HepG2 (cell line): ENCODE data around the gene PSD4. TPM values are rescaled to one million over a fixed set of nuclear protein-coding genes. Genes with fewer than 3 reads are reported as not detected.

Experiments
- FOXO1 ChIP-seq: sonication (generic); formaldehyde crosslinking; IDR thresholded peaks from 2 replicates; pipeline ENCODE4 v1.4.0; 2020; ENCODE audit warnings: missing genetic modification reagents
- GZF1 ChIP-seq: sonication (generic); formaldehyde crosslinking; IDR thresholded peaks from 2 replicates; pipeline ENCODE4 v1.5.1; 2020; ENCODE audit warnings: mild to moderate bottlenecking, missing genetic modification reagents
- KLF12 ChIP-seq: sonication (generic); formaldehyde crosslinking; IDR thresholded peaks from 2 replicates; pipeline ENCODE4 v1.4.0; 2020; ENCODE audit warnings: missing genetic modification reagents, borderline replicate concordance
- RELA ChIP-seq: sonication (generic); formaldehyde crosslinking; IDR thresholded peaks from 2 replicates; pipeline ENCODE4 v1.4.0; 2020; ENCODE audit warnings: missing genetic modification reagents
- ZBTB46 ChIP-seq: sonication (generic); formaldehyde crosslinking; IDR thresholded peaks from 2 replicates; pipeline ENCODE4 v1.4.0; 2020; ENCODE audit warnings: mild to moderate bottlenecking, missing genetic modification reagents, borderline replicate concordance
- ZNF205 ChIP-seq: IDR thresholded peaks from 2 replicates; pipeline ENCODE4 v1.6.1; 2018; ENCODE audit warnings: missing biosample characterization, missing genetic modification reagents
- ZNF318 ChIP-seq: sonication (generic); formaldehyde crosslinking; IDR thresholded peaks from 2 replicates; pipeline ENCODE4 v1.4.0; 2020; ENCODE audit warnings: mild to moderate bottlenecking, missing genetic modification reagents
- ZNF367 ChIP-seq: sonication (generic); formaldehyde crosslinking; IDR thresholded peaks from 2 replicates; pipeline ENCODE4 v1.4.0; 2020; ENCODE audit warnings: missing genetic modification reagents, borderline replicate concordance
- ZNF570 ChIP-seq: sonication (generic); formaldehyde crosslinking; IDR thresholded peaks from 2 replicates; pipeline ENCODE4 v1.4.0; 2020; ENCODE audit warnings: mild to moderate bottlenecking, missing genetic modification reagents, borderline replicate concordance
- ZNF670 ChIP-seq: sonication (generic); formaldehyde crosslinking; IDR thresholded peaks from 2 replicates; pipeline ENCODE4 v1.8.0; 2022; ENCODE audit warnings: mild to moderate bottlenecking, missing genetic modification reagents, borderline replicate concordance
- ZNF773 ChIP-seq: sonication (generic); formaldehyde crosslinking; IDR thresholded peaks from 2 replicates; pipeline ENCODE4 v1.4.0; 2020; ENCODE audit warnings: missing genetic modification reagents, borderline replicate concordance
- ZSCAN25 ChIP-seq: sonication (generic); formaldehyde crosslinking; IDR thresholded peaks from 2 replicates; pipeline ENCODE4 v1.8.0; 2022; ENCODE audit warnings: mild to moderate bottlenecking, missing genetic modification reagents
- polyA plus RNA-seq, 8 experiments: library from polyadenylated mRNA; depleted of rRNA in 3 of 8; stranded (reverse) in 7 of 8; unstranded in 1 of 8; fragments of >200 nt; fragmentation: Illumina TruSeq in 4 of 8; extraction: Trizol in 4 of 8; gene quantifications; 2 replicates each; pipeline versions ENCODE4 v1.2.1 to v1.2.3, GENCODE V29; 2011 to 2016; ENCODE audit warnings: low read depth in 4 of 8, missing spikeins in 1 of 8, mixed read lengths in 1 of 8; ENCODE audit not compliant: insufficient read depth in 1 of 8
- total RNA-seq, 5 experiments: library from RNA; depleted of rRNA; stranded (reverse); fragments of >200 nt; fragmentation: Illumina TruSeq; extraction: Trizol; gene quantifications; 2 replicates each; pipeline ENCODE4 v1.2.3, GENCODE V29; 2016; ENCODE audit warnings: low read depth in 1 of 5
- TF ChIP-seq, protein P1 (sequence below): sonication (generic); formaldehyde crosslinking; IDR thresholded peaks from 2 replicates; pipeline ENCODE4 v1.5.0; 2020; ENCODE audit warnings: mild to moderate bottlenecking, missing genetic modification reagents, borderline replicate concordance
- TF ChIP-seq, protein P2 (sequence below): sonication (generic); formaldehyde crosslinking; IDR thresholded peaks from 2 replicates; pipeline ENCODE4 v1.8.0; 2022; ENCODE audit warnings: missing genetic modification reagents, low read depth, mild to moderate bottlenecking, borderline replicate concordance

Gene PSD4
- total and polyA plus RNA-seq, 2 of the 13 experiments (the other 11 are each of a cell fraction or from before 2014, with no cell fraction given), result 5.8 to 9.4 TPM

DNA sequence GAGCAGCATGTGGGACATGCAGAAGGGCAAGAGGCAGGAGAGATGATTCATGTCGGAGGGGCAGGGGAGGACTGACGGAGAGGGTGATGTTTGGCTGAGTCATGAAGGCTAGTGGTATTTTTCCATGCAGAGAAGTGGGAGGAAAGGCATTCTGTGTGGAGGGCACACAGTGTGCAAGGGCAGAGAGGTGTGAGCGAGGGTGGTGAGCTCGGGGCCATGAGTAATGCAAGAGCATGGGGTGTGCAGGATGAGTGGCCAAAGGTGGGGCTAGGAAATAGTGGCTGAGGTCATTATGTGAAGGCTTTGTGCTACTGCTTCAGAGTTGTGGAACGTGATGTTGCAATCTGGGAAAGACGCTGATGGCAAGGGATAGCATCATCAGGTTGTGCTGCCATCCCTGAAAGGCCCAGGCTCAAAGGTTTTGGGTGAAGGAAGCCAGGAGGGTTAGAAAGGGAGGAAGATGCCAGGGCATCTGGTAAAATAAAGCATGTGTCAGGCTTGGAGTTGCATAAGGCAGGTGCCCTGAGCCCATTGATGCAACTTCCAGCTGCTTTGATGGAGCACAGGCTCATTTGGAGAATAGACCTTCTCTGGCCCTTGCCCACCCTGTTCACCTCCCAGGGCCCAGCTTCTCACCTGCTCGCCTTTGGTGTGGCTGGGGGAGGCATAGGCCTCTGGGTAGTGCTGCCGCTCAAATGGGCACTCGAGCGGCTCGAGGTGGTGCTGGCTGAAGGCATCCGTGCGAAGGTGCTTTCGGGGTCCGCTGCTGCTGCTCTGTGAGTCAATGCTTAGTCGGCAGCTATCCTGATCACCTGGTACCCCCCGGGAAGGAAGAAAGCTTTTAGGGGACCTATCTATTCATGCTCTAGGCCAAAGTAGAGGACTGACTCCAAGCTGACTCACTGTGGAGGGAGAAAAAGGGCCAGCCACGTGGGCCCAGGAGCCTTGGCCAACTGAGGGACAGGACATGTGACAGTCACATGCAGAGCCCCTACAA lies 67.4 kb downstream of the PSD4 start (continued):
- no peak for TF ChIP-seq ZNF318 (CRISPR knock-in tag)
- no peak for TF ChIP-seq FOXO1 (CRISPR knock-in tag)
- no peak for TF ChIP-seq GZF1 (CRISPR knock-in tag)
- no peak for TF ChIP-seq ZBTB46
- no peak for TF ChIP-seq ZNF205 (CRISPR knock-in tag)
- peak; percentile 21; the same call in 1 of the 2 replicates for TF ChIP-seq ZNF670 (CRISPR knock-in tag)
- TF ChIP-seq, protein P1, sequence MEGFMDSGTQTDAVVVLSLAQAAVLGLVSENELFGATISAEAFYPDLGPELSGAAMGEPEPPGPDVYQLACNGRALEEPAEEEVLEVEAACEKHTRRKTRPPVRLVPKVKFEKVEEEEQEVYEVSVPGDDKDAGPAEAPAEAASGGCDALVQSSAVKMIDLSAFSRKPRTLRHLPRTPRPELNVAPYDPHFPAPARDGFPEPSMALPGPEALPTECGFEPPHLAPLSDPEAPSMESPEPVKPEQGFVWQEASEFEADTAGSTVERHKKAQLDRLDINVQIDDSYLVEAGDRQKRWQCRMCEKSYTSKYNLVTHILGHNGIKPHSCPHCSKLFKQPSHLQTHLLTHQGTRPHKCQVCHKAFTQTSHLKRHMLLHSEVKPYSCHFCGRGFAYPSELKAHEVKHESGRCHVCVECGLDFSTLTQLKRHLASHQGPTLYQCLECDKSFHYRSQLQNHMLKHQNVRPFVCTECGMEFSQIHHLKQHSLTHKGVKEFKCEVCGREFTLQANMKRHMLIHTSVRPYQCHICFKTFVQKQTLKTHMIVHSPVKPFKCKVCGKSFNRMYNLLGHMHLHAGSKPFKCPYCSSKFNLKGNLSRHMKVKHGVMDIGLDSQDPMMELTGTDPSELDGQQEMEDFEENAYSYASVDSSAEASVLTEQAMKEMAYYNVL, result 0 out of 2 replicates have a peak, but pooled peaks have one; percentile 40
- no peak for TF ChIP-seq KLF12 (CRISPR knock-in tag)
- no peak for TF ChIP-seq ZNF773 (CRISPR knock-in tag)
- no peak for TF ChIP-seq ZNF570
- TF ChIP-seq RELA, result peak; percentile 62; the same call in 1 of the 2 replicates
- TF ChIP-seq, protein P2, sequence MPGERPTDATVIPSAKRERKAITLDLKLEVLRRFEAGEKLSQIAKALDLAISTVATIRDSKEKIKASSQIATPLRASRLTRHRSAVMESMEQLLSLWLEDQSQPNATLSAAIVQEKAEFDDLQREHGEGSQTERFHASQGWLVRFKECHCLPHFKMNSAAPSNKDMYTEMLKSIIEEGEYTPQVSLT (CRISPR knock-in tag), result no peak
- TF ChIP-seq ZNF367 (CRISPR knock-in tag), result no peak
- 0 out of 2 replicates have a peak, but pooled peaks have one; percentile 25 for TF ChIP-seq ZSCAN25 (CRISPR knock-in tag)
